ENCODE data around the gene STEAP2.

STEAP2 gene

GRCh38 chr7:90192876-90193750 is 18.4 kb upstream of the STEAP2 start:
- DNase-seq (ENCODE audit: low read depth, low spot score): peak; percentile 17

- no peak for DNase-seq (ENCODE audit: low read depth, low spot score)
These were observed 16.4 kb upstream of the STEAP2 start for GRCh38 chr7:90194911-90195809.

GRCh38 chr7:90201500-90202195 is 9.9 kb upstream of the STEAP2 start:
- DNase-seq (ENCODE audit: low read depth, low spot score): no peak

GRCh38 chr7:90207956-90208355 is 3.6 kb upstream of the STEAP2 start:
- DNase-seq (ENCODE audit: low read depth, low spot score): no peak

GRCh38 chr7:90209776-90210175 is 1.8 kb upstream of the STEAP2 start:
- no peak for DNase-seq (ENCODE audit: low read depth, low spot score)

GRCh38 chr7:90210475-90210874 is 1.1 kb upstream of the STEAP2 start:
- no peak for DNase-seq (ENCODE audit: low read depth, low spot score)

GRCh38 chr7:90210981-90211380 is 559 bp upstream of the STEAP2 start:
- no peak for DNase-seq (ENCODE audit: low read depth, low spot score)

GRCh38 chr7:90212149-90212495 is 582 bp downstream of the STEAP2 start:
- no peak for DNase-seq (ENCODE audit: low read depth, low spot score)

GRCh38 chr7:90213521-90213920 is 2.0 kb downstream of the STEAP2 start:
- no peak for DNase-seq (ENCODE audit: low read depth, low spot score)

GRCh38 chr7:90216080-90216674 is 4.6 kb downstream of the STEAP2 start:
- DNase-seq (ENCODE audit: low read depth, low spot score): no peak

GRCh38 chr7:90216771-90217170 is 5.2 kb downstream of the STEAP2 start:
- DNase-seq (ENCODE audit: low read depth, low spot score): no peak

GRCh38 chr7:90222390-90222789 is 10.8 kb downstream of the STEAP2 start:
- no peak for DNase-seq (ENCODE audit: low read depth, low spot score)

- no peak for DNase-seq (ENCODE audit: low read depth, low spot score)
These were observed 11.5 kb downstream of the STEAP2 start for GRCh38 chr7:90222811-90223725.

GRCh38 chr7:90224195-90224594 is 12.7 kb downstream of the STEAP2 start:
- no peak for DNase-seq (ENCODE audit: low read depth, low spot score)

- no peak for DNase-seq (ENCODE audit: low read depth, low spot score)
These were observed 13.6 kb downstream of the STEAP2 start for GRCh38 chr7:90225181-90225580.

- DNase-seq (ENCODE audit: low read depth, low spot score): no peak
These were observed 14.1 kb downstream of the STEAP2 start for GRCh38 chr7:90225601-90226000.

GRCh38 chr7:90227259-90227658 is 15.7 kb downstream of the STEAP2 start:
- DNase-seq (ENCODE audit: low read depth, low spot score): no peak

- DNase-seq (ENCODE audit: low read depth, low spot score): no peak
These were observed 18.1 kb downstream of the STEAP2 start for GRCh38 chr7:90229682-90230081.

- no peak for DNase-seq (ENCODE audit: low read depth, low spot score)
These were observed 19.3 kb downstream of the STEAP2 start for GRCh38 chr7:90230834-90231233.

- no peak for DNase-seq (ENCODE audit: low read depth, low spot score)
These were observed 19.8 kb downstream of the STEAP2 start for GRCh38 chr7:90231304-90231703.

- DNase-seq (ENCODE audit: low read depth, low spot score): no peak
These were observed 20.9 kb downstream of the STEAP2 start for GRCh38 chr7:90232430-90232829.

Measured in astrocyte of the hippocampus (primary cell).